Measurements from ENCODE around the gene SNCG. TPM values are rescaled to one million over a fixed set of nuclear protein-coding genes. Genes with fewer than 3 reads are reported as not detected.

The SNCG gene
- total and polyA plus RNA-seq, 2 of the 8 experiments (the other 6 are each of a cell fraction or from before 2014, with no cell fraction given): 4.4 to 12.2 TPM

DNA sequence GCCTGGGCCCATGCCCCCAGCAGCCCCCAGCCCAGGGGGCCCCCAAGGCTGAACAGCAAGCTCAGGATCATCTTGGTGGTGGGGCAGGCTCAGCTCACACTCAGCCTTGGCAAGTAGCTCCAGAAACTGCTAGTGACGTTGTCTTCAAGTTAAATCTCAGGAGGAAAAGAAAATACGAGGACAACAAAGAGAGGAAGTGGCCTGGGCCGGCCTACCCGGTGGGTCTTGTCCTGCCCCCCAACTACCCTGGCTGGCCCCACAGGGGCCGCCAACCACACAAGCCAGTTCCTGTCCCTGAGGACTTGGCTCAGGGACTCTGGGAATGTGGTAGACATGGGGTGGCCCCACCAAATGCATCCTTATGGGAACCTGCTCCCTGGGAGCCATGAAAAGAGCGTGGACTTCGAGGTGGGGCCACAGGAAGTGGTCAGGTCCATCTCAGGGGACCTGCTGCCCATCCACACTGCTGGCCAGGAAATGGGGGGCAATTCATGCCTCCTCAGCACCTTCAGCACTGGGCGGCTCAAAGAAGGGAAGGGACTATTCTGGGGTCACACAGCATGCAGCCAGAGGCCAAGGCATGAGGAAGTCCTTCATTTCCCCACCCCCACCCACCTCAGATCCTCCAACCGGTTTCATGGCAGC lies 806 bp upstream of the SNCG start, which contains the start of gene MMRN2 (continued):
- TF ChIP-seq, protein P1, sequence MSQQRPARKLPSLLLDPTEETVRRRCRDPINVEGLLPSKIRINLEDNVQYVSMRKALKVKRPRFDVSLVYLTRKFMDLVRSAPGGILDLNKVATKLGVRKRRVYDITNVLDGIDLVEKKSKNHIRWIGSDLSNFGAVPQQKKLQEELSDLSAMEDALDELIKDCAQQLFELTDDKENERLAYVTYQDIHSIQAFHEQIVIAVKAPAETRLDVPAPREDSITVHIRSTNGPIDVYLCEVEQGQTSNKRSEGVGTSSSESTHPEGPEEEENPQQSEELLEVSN (IDR thresholded peaks at IDR 0.05): no peak
- TF ChIP-seq SIRT6 (IDR thresholded peaks at IDR 0.05; ENCODE audit: low read length) (no peak), EZH2 (IDR thresholded peaks at IDR 0.05; ENCODE audit: low read depth, low read length, severe bottlenecking) (no peak), CBX8 (IDR thresholded peaks at IDR 0.05; ENCODE audit: borderline replicate concordance, low read depth, low read length) (no peak), MAFK (IDR thresholded peaks at IDR 0.05; ENCODE audit: low read depth, low read length) (no peak)

All from H1 (cell line).